Stimulated activated CD8-positive, alpha-beta memory T cell treated with anti-CD3 and anti-CD28 coated beads, Interleukin-12 subunit alpha, Interleukin-12 subunit beta, amount 100 ng/mL, for 1 hour (primary cell): ENCODE results near the gene CTXN3.
"Not testable (repeated sequence)": the region's sequence is repeated elsewhere in the genome, so short reads cannot be mapped to it uniquely, and the experiment has no call there.

Experiments used
- DNase-seq: peaks from one replicate; pipeline ENCODE4 v3.0.0-alpha.2; 2020; ENCODE audit warnings: low read depth

Gene CTXN3

GRCh38 chr5:127650649-127651048, 1.8 kb downstream of the CTXN3 start:
- no peak for DNase-seq

GRCh38 chr5:127652952-127653611, 4.2 kb downstream of the CTXN3 start:
- DNase-seq = no peak

GRCh38 chr5:127656825-127657224, 7.9 kb downstream of the CTXN3 start:
- no peak for DNase-seq

DNA sequence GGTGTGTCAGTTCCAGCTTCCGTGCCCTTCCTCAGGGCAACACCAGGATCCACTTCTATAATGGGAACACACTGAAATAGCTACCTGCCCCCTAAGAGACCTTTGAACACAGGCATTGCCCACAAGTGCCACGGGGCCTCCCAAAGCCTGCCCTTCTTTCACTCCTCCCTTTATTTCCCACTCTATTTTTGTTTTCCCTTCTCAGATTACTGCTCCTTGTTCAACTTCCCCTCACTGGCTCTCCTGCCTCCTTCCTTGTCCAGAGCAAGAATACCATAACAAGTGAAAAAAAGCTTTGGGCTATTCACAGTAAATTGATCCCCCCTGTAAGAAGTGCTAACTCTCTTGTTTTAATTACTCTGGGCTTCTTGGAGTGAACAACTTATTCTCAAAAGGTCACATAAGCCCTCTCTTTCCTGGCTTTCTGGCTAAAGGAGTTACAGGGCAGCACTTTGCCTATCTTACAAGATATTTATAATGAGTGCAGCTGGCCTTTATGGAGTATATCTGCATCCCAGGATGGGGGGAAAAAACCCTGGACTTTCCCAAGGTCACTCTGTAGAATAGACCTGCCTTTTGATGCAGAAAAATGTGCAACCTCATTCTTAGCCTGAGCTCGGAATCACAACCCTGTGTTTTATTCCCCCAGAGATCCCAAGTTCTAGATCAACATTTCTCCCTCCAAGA, 11.3 kb downstream of the CTXN3 start:
- DNase-seq = no peak

GRCh38 chr5:127664093-127664492, 15.2 kb downstream of the CTXN3 start:
- DNase-seq = no peak

DNA sequence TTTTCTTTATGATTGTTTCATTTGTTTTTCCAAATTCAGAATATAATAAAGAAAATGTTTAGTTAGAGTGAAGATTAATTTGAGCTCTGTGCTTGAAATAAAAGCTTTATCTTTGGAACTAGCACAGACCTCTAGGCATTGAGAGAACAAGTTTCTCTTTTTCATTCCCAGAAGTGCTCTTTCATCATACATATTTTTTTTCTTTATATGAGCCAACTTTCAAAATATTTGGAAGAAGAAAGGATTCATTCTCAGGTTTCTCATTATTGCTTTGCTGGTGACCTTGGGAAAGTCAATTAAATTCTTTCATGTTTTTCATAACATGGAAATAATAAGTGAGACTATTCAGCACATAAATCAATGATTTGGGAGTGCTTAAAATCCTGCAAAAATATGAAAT, 16.8 kb downstream of the CTXN3 start:
- DNase-seq = no peak

DNA sequence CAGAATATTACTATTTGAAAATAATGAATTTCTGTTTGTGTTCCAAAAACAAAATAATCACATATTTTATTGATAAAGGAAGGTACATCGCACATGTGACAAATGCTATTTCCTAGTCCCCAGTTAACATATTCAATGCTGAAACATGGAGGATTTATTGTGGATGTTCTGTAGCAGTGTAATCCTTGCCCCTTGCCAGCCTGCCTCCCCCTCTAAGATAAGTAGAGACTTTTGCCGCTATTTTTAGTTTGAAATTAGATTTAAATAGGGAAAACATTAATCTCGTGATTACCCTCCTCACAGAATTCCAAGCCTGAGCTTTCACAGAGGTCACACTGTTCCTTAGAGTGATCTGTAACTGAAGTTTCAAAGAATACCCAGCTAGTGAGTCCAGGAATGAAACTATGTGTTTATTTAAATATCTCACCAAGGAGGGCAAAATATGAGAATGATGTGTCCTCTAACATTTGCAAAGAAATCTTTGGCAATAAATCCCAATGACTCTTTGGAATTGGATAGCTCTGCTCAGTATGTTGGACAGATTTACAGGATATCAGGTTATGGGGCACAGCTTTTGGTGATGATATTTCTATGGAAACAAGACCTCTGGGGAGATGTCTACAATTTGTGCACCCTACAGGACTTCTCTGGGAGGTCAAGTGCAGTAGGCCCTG, 17.3 kb downstream of the CTXN3 start:
- DNase-seq = no peak

- no peak for DNase-seq
These were observed 19.0 kb downstream of the CTXN3 start for GRCh38 chr5:127667926-127668325.

DNA sequence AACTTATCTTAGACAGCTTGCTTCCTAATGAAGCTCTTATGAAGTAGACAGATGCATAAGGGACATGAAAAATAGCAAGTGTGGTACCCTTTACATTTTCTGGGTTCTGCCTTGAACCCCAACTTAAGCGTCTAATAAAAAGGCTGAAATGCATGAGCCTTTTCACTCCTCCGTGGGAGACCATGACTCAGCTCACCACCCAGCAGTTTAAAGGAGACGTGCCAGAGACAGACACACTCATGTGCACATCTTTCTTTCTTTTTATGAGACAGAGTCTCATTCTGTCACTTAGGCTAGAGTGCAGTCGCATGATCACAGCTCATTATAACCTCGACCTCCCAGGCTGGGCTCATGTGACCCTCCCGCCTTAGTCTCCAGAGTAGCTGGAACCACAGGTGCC, 22.3 kb downstream of the CTXN3 start:
- DNase-seq = no peak

DNA sequence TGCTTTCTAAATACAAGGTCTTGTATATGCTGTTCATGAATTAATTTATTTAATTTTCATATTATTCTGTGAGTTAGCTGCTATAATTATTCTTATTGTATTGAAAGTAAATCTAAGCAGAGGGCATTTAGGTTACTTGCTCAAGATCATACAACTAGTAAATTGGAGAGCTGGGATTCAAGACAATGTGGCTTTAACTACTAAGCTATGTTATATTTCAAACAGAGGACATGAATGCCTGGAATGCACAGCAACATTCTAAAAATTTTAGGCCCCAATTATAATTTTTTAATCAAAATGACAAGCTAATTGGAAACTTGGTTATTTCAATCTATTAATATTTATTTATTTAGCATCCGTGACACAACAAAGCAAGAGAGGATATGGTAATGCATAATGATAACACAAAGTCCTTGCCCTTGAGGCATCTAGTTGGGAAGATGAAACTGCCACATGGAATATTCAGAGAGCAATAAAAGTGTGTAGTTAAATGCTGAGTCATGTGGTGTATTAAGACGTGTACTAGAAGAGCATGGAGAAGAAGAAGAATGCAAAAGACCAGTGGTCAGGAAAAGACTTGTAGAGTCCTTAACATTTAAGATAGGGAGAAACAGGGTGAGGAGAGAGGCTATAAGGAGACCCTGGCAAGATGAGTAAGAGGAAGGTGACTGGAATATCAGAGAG, 24.4 kb downstream of the CTXN3 start:
- no peak for DNase-seq

DNA sequence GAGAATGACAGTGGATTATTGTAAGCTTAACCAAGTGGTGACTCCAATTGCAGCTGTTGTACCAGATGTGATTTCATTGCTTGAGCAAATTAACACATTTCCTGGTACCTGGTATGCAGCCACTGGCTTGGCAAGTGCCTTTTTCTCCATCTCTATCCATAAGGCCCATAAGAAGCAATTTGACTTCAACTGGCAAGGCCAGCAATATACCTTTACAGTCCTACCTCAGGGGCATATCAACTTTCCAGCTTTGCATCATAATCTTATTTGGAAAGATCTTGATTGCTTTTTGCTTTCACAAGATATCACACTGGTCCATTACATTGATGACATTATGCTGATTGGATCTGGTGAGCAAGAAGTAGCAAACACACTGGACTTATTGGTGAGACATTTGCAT, 28.1 kb downstream of the CTXN3 start:
- DNase-seq = not testable (repeated sequence)

DNA sequence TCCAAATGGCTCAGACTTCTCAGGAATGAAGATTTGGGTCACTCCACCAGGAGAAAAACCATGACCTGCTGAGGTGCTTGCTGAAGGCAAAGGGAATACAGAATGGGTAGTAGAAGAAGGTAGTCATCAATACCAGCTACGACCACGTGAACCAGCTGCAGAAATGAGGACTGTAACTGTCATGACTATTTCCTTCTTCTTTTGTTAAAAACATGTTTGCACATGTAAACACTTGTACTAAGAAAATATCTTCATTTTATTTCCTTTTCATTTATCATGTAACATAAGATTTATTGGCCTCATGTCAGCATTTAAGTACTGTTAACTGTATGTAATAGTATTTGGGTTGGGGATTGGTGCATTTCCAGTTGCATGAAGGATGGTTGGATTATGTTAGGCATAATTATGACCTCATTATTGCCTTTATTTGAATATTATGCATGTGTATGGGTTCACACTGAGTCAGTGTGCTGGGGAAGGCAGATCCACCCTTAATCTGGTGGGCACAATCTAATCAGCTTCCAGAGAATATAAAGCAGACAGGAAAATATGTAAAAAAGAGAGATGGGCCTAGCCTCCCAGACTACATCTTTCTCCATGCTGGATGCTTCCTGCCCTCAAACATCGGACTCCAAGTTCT, 30.9 kb downstream of the CTXN3 start:
- DNase-seq = not testable (repeated sequence)

GRCh38 chr5:127680595-127680994, 31.7 kb downstream of the CTXN3 start:
- no peak for DNase-seq

DNA sequence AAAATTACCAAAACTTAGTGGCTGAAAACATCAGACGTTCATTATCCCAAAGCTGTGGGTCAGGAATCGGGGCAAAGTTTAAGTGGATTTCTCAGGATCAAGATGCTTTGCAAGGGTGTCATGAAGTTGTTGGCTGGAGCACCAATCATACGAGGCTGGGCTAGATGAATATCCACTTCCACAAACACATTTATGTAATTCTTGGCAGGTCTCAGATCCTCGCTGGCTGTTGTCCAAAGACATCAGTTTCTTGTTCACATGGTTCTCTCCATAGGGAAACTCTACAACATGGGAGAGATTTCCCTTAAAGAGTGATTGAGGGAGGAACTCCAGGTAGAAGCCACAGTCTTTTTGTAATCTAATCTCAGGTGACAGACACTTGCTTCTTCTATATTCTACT, 34.1 kb downstream of the CTXN3 start:
- no peak for DNase-seq

GRCh38 chr5:127684726-127685467, 36.0 kb downstream of the CTXN3 start:
- DNase-seq = no peak

DNA sequence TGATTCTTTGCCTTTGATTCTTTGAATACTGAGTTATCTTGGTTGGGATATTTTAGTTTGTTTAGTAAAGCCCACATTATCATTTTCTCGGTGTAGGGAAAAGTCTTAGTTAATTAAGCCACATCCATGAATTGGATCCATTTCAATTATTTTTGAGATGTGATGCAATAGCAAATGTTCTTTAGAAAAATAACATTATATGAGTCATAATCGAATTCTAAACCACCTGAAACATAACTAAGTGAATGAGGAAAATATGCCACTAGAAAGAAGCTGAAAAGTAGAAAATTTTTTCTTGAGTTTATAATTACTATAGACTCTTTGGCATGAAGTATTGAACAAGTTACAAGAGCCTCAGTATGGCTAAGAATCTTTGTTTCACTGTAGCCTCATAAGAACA, 36.8 kb downstream of the CTXN3 start:
- no peak for DNase-seq

DNA sequence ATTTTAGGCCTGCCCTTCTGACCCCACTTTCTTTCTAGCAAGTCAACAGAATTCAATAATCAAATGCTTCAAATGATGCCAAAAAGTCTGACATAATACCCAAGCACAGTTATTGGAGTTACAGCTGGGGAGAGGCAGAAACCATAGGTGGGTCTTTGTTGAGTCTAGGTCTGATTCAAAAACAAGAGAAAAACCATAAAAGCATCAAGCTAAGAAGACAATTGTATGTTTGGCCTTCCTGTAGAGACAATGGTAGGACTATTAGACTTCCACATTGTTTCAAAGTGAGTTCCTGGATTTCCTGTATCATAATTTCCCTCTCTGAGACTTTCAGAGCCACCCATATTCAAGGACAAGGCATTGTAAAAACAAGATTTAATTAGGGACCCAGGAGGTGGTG, 37.5 kb downstream of the CTXN3 start:
- no peak for DNase-seq

- no peak for DNase-seq
These were observed 45.8 kb downstream of the CTXN3 start for GRCh38 chr5:127694518-127695171.

DNA sequence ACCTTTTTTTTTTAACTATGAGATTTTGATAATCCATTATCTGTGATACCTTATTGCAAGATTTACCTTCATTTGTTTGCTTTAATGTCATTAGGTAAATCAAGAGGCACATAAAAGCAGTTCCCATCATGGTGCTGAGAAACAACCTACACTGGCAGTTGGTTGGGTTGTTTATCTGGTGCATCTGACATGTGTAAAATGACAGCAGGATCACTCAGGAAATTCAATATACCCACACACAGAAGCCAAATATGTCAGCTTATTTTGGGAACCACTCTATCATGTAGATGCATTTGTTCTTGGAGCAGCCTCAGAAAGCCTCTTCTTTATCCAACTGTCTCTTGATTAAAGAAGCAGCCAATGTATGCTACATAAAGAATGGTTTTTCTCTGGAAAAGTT, 46.5 kb downstream of the CTXN3 start:
- DNase-seq = no peak

GRCh38 chr5:127696683-127697082, 47.8 kb downstream of the CTXN3 start:
- no peak for DNase-seq
